SKM-1 treated with dmso at 0.1 percent for 144 hours (cell line): ENCODE results near the gene EIF4E1B.

Experiments used
- DNase-seq: peaks from one replicate; lab custom pipeline; 2025; ENCODE audit not compliant: unreplicated experiment; lab: John Stamatoyannopoulos, UW

The EIF4E1B gene

DNA sequence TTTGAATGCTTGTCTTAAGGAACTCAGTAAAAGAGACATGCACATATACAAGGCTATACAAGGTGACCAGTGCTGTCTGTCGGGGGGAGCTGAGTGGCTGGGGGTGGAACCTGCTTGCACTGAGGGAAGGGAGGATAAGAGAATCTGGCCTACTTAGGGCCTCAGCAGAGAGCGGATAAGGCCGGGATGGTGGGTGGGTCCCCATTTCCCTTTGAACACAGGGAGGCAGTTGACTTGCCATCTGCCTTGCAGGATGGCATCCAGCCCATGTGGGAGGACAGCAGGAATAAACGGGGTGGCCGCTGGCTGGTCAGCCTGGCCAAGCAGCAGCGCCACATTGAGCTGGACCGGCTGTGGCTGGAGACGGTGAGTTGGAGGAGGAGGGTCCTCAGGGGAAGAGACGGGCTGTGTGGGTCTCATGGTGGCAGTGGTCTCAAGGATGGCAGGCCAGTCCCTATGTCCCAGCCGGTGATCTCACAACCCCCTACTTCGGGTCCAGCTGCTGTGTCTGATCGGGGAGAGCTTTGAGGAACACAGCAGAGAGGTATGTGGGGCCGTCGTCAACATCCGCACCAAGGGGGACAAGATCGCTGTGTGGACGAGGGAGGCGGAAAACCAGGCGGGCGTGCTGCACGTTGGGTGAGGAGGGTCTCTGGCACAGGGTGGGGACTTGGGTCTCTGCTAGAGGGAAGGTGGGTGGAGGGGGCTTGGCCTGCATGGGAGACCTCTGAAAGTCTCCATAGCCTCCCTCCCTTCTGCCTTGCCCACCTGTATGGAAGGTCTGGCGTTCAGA is 14.6 kb downstream of the EIF4E1B start:
- no peak for DNase-seq

DNA sequence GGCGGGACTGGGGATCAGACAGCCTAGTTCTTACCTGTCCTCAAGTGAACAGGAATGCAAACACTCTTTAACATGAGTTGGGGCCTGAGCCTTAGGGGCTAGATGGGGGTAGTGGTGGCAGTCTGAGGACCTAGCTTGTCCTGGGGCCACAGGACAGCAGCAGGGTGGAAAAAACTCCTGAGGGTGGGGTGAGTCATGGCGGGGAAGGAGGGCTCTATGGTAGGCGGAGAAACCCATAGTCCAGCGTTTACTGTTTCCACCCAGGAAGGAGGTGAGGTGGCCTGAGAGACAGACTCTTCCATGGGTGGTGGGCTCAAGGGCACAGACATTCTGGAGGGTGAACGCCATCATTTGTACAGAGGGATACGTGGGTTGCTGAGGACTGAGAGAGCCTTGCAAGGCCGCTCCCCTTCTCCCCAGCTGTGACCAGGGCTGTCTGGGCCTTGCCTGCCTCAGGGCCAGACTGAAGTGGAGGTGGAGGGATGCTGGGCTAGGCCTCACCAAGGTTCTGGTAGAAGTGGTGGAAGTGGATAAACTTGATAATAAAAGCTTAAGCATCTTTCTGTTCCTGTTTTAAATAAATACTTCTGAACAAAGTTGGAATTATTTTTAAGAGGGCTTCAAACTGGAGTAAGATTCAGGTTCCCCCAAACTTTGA is 15.7 kb downstream of the EIF4E1B start:
- no peak for DNase-seq

DNA sequence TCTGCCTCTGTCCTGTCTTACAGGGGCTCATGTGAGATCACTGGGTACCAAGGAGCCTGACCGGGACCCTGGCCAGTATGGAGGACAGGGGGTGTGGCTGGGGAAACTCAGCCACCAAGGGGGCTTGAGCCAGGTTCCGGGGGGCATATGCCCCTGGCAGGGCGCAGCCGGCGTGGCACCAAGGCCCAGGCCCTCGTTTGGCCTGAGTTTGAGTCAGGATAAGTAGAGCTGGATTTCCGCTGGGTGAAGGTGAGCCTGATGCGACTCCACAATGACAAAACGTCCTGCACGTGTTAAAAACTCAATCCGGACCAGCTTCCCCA is 16.2 kb downstream of the EIF4E1B start:
- DNase-seq: no peak

DNA sequence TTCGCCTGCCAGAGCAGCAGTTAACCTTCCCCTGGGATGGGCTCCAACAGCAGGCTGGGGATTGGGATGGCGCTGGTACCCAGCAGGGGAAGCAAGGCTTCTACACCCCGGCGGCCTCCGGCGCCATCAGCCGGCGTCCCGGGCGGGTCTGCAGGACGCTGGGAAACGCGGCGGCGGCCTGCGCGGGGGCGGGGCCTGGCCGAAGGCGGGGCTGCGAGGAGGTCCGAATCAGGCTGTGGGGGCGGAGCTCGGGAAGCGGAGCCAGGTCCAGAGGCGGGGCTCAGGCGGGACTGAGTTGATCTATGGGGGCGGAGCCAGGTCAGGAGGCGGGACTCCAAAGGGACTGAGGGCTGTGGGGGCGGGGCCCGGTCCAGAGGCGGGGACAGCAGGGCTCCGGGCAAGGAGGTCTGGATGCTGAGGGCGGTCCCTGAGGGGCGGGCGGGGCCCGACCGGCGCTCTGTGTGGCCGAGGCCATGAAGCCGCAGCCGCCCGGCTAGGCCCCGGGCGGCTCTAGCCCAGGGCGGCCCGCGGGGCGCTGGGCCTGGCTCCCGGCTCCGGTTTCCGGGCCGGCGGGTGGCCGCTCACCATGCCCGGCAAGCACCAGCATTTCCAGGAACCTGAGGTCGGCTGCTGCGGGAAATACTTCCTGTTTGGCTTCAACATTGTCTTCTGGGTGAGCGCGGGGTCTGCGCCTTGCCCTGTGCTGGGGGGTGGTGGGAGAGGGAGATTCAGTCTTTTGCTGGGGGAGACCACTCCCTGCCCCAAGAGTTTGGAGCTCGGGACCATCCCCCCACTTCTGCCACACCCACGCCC is 16.8 kb downstream of the EIF4E1B start, which contains the start of gene TSPAN17:
TSPAN17 (plus strand) TSS at position 455 of the 813 bp plus-strand sequence; CDS start at position 587, 132 bp downstream.
- peak; percentile 98 for DNase-seq

DNA sequence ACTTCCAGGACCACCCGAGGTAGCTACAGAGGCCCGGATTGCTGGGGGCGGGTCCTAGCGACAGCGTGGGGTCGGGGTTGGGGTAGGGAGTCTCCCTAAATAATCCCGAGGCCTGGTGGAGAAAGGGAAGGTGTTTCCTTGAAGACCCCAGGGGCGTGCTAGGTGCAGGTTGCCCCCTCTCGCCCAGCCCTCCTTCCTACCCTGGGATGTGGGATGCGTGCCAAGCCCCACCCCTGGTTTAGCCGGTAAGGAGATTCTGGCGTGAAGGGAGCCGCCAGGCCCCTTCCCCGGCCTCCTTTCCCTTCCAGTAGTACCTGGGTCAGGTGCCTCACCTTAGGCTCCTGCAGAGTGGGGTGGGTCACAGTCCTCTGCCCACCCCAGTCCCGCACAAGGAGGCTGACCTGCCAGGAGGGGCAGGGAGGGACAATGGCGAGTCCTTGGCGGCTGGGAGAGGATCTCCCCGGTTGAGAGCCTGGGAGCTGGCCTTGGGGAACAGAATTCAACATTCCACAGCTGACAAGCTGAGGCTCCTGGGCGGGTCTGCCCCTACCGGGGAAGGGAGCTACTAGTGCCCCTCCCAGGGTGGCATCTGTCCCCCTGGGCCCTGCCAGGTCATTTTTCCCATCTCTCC is 17.5 kb downstream of the EIF4E1B start:
- no peak for DNase-seq

DNA sequence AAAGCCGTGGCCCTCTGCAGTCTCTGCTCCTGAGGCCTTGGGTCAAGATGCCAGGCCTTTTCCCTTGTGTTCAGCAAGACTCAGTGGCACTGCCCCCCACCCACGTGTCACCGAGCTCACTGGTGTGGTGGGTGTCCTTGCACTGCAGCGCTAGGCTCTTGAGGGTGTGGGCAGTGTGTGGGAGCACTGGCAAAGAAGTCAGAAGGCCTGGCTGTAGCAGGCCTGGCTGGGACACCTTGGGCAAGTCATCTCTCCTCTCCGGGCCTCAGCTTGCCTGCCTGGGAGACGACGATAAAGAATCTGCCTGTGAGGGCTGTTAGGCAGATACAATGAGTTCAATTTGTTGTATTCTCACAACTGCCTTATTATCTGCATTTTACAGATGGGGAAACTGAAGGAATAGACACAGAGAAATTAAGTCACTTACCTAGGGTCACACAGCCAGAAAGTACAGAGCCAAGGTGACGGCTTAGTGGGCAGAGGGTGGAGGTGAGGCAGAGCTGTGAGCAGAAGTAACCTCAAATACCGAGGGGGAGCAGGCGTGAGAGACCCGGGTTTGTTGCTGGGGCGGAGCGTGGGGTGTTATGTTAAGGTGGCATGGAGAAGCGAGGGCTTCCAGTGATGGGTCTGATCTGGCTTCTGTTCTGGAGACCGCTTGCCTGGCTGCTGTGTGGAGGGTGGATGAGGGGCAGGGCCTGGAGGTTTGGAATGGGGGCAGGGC is 18.2 kb downstream of the EIF4E1B start:
- no peak for DNase-seq

DNA sequence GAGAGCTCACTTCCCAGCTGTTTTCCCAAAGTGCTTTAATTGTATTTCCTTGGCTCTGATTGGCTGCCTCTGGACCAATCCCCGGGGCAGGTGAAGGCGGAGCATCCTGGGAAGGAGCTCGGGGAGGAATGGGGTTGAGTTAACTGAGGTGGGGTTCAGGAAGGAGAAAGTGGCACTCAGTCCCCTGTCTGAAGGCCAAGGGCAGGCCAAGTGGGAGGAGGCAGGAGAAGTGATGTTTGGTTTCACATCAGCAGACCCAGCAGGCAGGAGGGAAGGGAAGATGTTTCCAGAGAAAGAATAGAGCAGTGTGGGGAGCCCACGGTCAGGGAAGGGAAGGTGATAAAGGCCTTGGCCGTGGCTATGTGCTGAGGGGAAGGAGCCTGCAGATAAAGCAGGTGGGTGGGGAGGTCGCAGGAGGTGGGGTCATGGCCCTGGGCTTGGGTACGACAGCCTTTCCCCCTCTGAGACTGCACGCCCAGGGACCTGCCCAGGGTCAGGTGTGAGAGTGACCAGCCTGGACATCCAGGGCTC is 19.9 kb downstream of the EIF4E1B start:
- no peak for DNase-seq

DNA sequence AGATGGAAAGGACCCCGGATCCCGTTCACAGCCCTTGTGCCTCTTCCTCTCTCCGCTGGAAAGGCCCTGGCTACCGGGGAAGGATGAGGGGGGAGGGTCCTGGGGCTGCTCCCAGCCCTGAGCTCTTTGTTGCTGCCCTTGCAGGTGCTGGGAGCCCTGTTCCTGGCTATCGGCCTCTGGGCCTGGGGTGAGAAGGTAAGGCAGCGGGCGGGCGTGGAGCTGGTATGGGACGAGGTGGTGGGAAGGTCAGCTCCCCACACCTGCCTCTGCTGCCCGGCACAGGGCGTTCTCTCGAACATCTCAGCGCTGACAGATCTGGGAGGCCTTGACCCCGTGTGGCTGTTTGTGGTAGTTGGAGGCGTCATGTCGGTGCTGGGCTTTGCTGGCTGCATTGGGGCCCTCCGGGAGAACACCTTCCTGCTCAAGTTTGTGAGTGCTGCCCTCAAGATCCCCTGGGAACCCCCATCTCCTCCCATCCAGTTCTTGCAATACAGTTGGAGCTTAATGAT is 21.1 kb downstream of the EIF4E1B start:
- DNase-seq: no peak

DNA sequence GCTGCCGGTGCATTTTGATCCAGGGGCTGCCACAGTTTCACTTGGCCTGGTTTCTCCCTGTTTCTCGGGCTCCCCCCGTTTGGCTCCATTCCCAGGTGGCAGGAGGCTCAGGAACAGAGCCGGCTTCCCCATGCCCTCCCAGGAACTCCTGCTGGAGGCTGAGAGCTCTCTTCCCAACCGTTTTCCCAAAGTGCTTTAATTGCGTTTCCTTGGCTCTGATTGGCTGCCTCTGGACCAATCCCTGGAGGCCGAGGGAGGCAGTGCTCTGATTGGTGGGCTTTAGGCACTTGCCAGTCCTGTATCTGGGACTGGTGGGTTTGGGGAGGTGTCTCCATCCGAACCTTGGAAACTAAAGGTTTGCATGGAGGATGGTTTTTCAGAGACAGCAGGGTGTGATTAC is 21.7 kb downstream of the EIF4E1B start:
- no peak for DNase-seq

DNA sequence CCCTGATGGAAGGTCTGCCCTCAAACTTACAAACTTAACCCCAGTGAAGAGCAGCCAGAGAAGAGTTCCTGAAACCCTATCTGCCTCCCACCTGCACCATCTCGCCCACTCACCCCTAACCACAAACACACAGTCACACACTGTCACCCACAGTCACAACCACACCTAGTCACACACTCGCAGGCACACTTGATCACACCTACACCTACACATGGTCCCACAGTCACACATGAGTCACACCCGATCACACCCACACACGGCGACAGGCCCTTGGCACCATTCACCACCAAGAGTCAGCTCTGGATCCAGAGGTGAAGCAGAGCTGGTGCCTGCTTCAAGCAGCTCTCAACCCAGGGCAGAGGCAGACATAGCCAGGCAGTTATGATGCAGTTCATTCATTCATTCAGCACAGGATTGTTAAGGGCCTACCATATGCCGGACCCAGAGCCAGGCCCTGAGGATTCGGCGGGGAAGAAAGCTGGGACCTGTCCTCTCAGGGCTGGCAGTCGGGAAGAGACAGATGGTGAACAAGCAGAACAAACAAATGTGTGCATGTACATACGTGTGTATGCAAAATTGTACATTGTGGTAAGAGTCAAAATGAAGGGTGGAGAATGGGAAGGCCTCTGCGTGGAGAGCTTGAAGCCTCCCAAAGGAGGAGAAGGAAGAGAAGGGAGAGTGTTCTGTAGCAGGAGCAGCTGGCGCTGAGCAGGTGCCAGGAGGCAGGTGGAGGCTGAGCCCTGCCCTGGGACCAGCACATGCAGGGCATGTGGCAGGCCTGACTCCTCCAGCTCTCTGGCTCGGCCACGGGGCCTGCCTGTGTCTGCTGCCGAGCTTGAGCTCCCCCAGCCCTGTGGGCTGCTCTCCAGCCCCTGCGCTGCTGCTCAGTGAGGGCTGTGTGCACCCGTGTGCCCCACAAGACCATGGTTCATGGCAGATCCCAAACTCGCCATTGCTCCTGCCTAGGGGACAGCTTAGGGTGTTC is 23.2 kb downstream of the EIF4E1B start:
- DNase-seq: no peak

DNA sequence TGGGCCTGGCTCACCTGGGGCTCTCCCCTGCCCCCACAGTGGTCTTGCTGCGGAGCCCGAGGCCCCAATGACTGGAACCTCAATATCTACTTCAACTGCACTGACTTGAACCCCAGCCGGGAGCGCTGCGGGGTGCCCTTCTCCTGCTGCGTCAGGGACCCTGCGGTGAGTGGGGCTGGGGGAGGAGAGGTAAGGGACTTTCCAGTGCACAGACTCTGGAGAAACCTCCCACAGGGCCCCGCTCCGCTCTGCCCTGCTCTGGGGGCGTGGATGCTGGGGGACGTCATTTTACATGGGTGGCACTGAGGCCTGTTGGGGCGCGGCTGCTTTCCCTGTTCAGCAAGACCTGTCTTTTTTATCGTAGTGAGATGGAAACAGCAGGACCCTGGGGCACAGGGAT is 24.4 kb downstream of the EIF4E1B start:
- no peak for DNase-seq

DNA sequence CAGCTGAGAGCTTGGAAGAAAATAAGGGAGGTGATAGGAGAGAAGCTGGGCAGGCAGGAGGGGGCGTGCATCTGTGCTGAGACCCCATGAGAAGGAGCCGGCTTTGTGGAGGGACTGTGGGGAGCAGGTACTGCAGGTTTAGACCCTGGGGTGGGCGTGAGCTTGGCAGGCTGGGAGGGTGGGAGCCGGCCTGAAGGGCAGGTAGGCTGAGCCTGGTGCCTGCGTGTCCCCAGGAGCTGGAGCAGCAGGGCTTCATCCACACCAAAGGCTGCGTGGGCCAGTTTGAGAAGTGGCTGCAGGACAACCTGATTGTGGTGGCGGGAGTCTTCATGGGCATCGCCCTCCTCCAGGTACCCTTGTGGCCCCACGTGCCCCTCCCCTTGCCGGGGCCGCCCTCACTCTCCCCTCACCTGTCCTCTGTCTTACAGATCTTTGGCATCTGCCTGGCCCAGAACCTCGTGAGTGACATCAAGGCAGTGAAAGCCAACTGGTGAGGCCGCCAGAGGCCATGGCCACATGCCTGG is 26.1 kb downstream of the EIF4E1B start:
- no peak for DNase-seq

DNA sequence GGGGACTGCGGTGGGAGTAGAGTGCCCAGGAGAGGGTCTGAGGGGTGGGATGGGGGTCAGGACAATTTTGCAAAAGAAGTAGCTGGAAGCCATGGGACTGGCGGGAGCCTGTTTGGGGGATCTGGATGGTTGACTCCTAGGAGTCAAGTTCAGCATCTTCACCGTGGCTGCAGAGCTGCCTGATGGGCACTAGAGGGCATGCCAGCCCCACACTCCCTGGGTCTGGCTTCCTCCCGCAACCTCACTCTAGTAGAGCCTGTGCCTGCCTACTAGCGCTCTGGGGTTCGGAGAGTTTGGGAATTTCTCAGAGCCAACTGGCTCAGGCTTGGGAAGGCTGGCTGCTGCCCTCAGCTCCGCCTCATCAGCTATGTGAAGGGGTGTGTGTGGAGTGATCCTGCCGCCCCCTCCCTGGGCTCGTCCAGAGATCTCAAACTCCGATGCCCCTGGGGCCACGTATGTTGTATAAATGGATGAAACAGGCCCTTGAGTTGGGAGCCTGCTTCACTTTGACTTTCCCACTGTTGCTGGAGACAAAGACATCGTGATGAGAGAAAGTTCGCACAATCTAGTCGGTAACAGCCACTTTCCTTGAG is 27.6 kb downstream of the EIF4E1B start:
- DNase-seq: peak; percentile 53

DNA sequence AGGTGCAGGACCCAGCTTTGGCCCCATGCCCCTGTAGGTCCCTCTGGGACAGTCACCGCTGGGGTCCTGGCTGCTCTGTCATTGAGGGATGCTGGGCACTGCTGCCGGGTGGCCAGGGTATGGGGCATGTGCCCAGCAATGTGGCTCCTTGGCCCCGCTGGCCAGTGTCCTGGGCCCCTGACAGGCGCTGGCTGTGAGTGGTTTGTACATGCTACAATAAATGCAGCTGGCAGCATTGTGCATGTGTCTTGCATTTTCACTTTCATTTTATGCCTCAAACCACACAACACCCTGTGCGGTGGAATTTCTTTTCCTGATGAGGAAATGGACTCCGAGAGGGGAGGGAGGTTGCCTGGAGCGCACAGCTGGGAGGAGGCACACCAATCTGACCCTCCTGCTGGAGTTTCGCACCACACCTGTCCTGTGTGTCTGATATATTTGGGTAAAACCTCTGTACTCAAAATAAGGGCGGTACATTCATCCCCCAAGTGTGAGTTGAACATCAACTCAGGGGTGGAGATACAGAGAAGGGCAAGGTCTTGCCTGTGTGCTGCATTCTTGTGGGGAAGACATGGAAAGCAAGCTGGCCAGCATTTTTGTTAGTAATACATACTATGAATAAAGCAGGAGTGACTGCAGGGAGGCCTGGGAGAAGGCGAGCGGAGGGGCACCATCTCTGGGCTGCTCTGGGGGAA is 28.5 kb downstream of the EIF4E1B start:
- DNase-seq: no peak

DNA sequence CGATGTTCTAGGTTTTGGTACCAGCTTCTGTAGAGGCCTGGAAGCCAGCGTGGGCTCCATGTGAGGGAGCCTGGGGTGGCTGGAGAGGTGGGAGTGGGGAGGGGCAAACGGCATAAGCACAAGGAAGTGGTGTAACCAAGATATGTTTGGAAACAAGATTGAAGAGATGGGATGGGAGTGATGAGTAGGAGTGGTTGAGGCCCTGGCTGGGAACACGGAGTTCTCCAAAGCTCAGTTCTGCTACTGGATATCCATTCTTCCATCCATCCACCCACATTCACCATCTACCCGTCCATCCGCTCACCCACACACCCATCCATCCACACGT is 29.0 kb downstream of the EIF4E1B start:
- no peak for DNase-seq

DNA sequence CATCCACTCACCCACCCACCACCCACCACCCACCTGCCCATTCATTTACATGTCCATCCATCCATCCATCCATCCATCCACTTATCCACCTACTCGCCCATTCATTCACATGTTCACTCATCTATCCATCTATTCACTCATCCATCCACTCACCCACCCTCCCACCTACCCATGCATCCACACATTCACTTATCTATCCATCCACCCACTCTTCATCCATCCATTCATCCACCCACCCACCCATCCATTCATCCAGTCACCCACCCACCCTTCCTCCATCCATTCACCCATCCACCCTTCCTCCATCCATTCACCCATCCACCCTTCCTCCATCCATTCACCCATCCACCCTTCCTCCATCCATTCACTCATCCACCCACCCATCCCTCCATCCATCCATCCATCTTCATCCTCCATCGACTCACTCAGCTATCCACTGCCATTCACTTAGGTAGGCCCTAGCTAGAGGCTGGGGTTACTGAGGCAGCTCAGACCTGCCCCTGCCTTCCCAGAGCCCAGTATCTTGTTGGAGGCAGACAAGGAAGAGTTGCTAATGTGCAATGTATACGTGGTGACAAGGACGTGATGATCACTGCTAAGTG is 29.5 kb downstream of the EIF4E1B start:
- no peak for DNase-seq

DNA sequence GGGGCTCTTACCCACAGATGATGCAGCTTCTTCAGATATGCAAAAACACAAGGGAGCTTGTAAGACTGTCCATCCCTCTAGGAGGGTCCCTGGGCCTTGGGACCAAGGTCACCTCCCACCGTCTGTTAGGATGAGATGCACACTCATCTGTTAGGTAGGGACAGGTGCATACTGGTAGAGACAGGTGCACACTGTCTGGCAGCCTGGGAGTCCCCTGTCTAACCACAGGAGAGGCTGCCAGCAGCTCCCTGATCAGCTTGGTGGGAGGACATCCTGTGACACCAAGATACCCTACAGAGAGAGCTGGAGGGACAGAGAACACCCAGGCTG is 30.0 kb downstream of the EIF4E1B start:
- no peak for DNase-seq
